CD8-positive, alpha-beta memory T cell (primary cell): ENCODE results near the gene IRF5. TPM values are rescaled to one million over a fixed set of nuclear protein-coding genes. Genes with fewer than 3 reads are reported as not detected.

ENCODE experiments used
- CTCF ChIA-PET: fragments of 350-600 bp; sonication (Branson Sonifier 250); formaldehyde crosslinking; loops from one replicate; lab custom pipeline; 2021; ENCODE audit warnings: antibody characterized with exemption; lab: Charles Lee
- POLR2A ChIA-PET: fragments of 350-600 bp; sonication (Branson Sonifier 250); formaldehyde crosslinking; loops from one replicate; lab custom pipeline; 2021; ENCODE audit warnings: antibody characterized with exemption; lab: Charles Lee
- DNase-seq, 5 donors: peaks; one replicate each; pipeline versions ENCODE4 v3.0.0 to v3.0.0-alpha.2; 2020 to 2022; ENCODE audit warnings: mixed read lengths in 1 of 5
- H3K27ac ChIP-seq: one replicate; pipeline ENCODE4 v1.7.0; 2013; ENCODE audit warnings: low read depth, mild to moderate bottlenecking, low read length, moderate library complexity
- H3K27me3 ChIP-seq: 2 replicates; pipeline ENCODE4 v1.7.0; 2013; ENCODE audit warnings: low read length, mild to moderate bottlenecking; ENCODE audit not compliant: insufficient read depth, poor library complexity, severe bottlenecking
- H3K36me3 ChIP-seq: 2 replicates; pipeline ENCODE4 v1.7.0; 2013; ENCODE audit warnings: mild to moderate bottlenecking, low read length, moderate library complexity; ENCODE audit not compliant: insufficient read depth
- H3K4me1 ChIP-seq: 2 replicates; pipeline ENCODE4 v1.7.0; 2013; ENCODE audit warnings: mild to moderate bottlenecking, low read length, moderate library complexity; ENCODE audit not compliant: insufficient read depth
- H3K4me3 ChIP-seq: 2 replicates; pipeline ENCODE4 v1.7.0; 2013; ENCODE audit warnings: mild to moderate bottlenecking, low read length
- H3K9me3 ChIP-seq: 2 replicates; pipeline ENCODE4 v1.7.0; 2013; ENCODE audit warnings: mild to moderate bottlenecking, low read length
- H3K27ac Mint-ChIP-seq, 8 donors: one replicate each; pipeline ENCODE4 v1.8.0; 2020 to 2021; ENCODE audit warnings: mixed read lengths in 8 of 8, mild to moderate bottlenecking in 6 of 8, inconsistent platforms in 3 of 8, moderate library complexity in 3 of 8
- H3K27me3 Mint-ChIP-seq, 2 donors: one replicate each; pipeline ENCODE4 v1.8.0; 2020 to 2021; ENCODE audit warnings: mixed read lengths in 2 of 2, mild to moderate bottlenecking in 1 of 2, moderate library complexity in 1 of 2
- H3K36me3 Mint-ChIP-seq, 3 donors: one replicate each; pipeline ENCODE4 v1.8.0; 2020 to 2021; ENCODE audit warnings: mixed read lengths in 3 of 3, inconsistent platforms in 1 of 3, mild to moderate bottlenecking in 1 of 3
- H3K4me1 Mint-ChIP-seq, 3 donors: one replicate each; pipeline ENCODE4 v1.8.0; 2020 to 2021; ENCODE audit warnings: mixed read lengths in 3 of 3, inconsistent platforms in 1 of 3, mild to moderate bottlenecking in 1 of 3
- H3K4me3 Mint-ChIP-seq, 7 donors: one replicate each; pipeline ENCODE4 v1.8.0; 2020 to 2021; ENCODE audit warnings: mixed read lengths in 7 of 7, mild to moderate bottlenecking in 6 of 7, moderate library complexity in 4 of 7, inconsistent platforms in 2 of 7
- H3K9me3 Mint-ChIP-seq, 5 donors: one replicate each; pipeline ENCODE4 v1.8.0; 2020 to 2022; ENCODE audit warnings: mixed read lengths in 5 of 5, mild to moderate bottlenecking in 3 of 5, moderate library complexity in 2 of 5, inconsistent platforms in 1 of 5
- polyA plus RNA-seq: library from polyadenylated mRNA; unstranded; fragments of 300-500 nt; fragmentation: Illumina TruSeq; gene quantifications from one replicate; pipeline ENCODE4 v1.2.3, GENCODE V29; 2021
- total RNA-seq, 2 experiments: library from RNA; stranded (reverse); gene quantifications; one replicate each; pipeline ENCODE4 v1.2.3, GENCODE V29; 2021

IRF5 gene
- total and polyA plus RNA-seq, 3 experiments from 2014 or later, result 7.1 to 15.2 (median 7.8) TPM

DNA sequence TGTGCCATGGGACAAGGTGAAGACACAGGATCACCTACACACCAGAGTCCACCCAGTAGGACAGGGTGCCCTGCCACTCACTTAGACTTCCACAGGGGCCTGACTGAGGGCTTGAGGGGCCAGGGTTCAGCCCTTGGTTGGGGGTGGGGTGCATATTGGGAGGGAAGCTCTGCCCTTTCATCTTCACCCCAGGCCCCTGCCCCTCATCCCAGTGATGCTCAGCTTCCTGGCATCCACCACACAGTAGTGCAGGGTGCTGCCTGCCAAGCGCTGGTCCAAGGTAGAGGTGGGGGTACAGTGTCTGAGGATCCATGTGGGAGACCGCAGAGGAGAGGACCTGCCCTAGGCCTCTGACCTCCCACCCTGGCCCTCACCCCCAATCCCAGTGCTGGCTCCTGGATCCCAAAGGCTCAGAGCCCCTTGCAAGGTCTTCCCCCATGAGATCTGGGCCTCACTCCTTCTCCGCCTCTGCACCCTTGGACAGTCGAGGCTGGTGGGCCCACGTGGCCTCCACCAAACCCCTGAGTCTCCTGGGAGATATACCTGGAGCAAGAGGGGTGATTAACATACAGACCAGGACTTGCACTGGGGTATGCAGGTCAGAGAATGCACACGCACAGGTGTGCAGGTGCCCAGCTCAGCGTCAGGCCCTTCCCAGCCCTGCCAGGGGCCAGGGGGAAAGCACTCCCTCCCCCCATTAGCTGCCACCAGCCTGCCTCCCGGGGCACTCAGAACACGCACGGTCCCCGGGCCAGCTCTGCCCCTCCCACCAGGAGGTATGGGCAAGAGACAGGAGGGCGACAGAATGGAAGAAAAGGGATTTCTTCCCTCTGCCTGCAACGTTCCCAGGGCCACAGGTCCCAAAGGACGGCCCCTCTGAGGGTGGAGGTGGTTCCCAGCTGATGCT, 8.6 kb upstream of the IRF5 start:
- ChIA-PET POLR2A (no interaction called here), CTCF (interaction anchor here (1.3 kb wide), 1 partner anchor 11 kb away, joined by 3 read pairs; no protein-coding TSS in a partner anchor)
- H3K4me3 ChIP-seq, result no peak overlapping the region
- no peaks in the 10 kb centered on the region for H3K36me3 ChIP-seq
- peak in 1 of 5 donors; percentile 37 for DNase-seq
- Mint-ChIP-seq H3K36me3 (no peaks in the 10 kb centered on the region), H3K9me3 (no peaks in the 10 kb centered on the region), H3K27me3 (peaks cover 0 to 9% of the 10 kb centered on the region in 2 donors), H3K27ac (no peak overlapping the region), H3K4me1 (peaks cover 10 to 14% (median 14%) of the 10 kb centered on the region in 3 donors), H3K4me3 (no peak overlapping the region)
- no peaks in the 10 kb centered on the region for H3K9me3 ChIP-seq
- H3K27ac ChIP-seq, result no peak overlapping the region
- no peaks in the 10 kb centered on the region for H3K27me3 ChIP-seq
- peaks cover 12% of the 10 kb centered on the region for H3K4me1 ChIP-seq

- Histone ChIP-seq H3K27ac (no peak overlapping the region), H3K4me3 (no peak overlapping the region), H3K9me3 (no peaks in the 10 kb centered on the region), H3K36me3 (no peaks in the 10 kb centered on the region), H3K4me1 (peaks cover 12% of the 10 kb centered on the region), H3K27me3 (no peaks in the 10 kb centered on the region)
- H3K4me3 Mint-ChIP-seq, result no peak overlapping the region
- no peaks in the 10 kb centered on the region for H3K36me3 Mint-ChIP-seq
- H3K9me3 Mint-ChIP-seq, result no peaks in the 10 kb centered on the region
- peaks cover 10 to 14% (median 14%) of the 10 kb centered on the region in 3 donors for H3K4me1 Mint-ChIP-seq
- no peak overlapping the region for H3K27ac Mint-ChIP-seq
- DNase-seq, result peak in 1 of 5 donors; percentile 19
- ChIA-PET POLR2A (no interaction called here), CTCF (no interaction called here)
- H3K27me3 Mint-ChIP-seq, result peaks cover 0 to 11% of the 10 kb centered on the region in 2 donors
Measured at GRCh38 chr7:128931190-128931798, 6.4 kb upstream of the IRF5 start.

GRCh38 chr7:128931965-128932861, 5.5 kb upstream of the IRF5 start:
- Mint-ChIP-seq H3K4me1 (peaks cover 15 to 19% (median 18%) of the 10 kb centered on the region in 3 donors), H3K4me3 (no peak overlapping the region), H3K36me3 (no peaks in the 10 kb centered on the region), H3K27ac (no peak overlapping the region), H3K9me3 (no peaks in the 10 kb centered on the region), H3K27me3 (peaks cover 6 to 17% of the 10 kb centered on the region in 2 donors)
- no peak overlapping the region for H3K27ac ChIP-seq
- DNase-seq, result no peak
- H3K27me3 ChIP-seq, result peaks cover 2% of the 10 kb centered on the region
- ChIA-PET POLR2A (no interaction called here), CTCF (interaction anchor here (1.1 kb wide), 1 partner anchor 160 kb away, joined by 3 read pairs; no protein-coding TSS in a partner anchor)
- H3K9me3 ChIP-seq, result no peaks in the 10 kb centered on the region
- no peaks in the 10 kb centered on the region for H3K36me3 ChIP-seq
- H3K4me3 ChIP-seq, result peak overlapping the region; percentile 22
- H3K4me1 ChIP-seq, result peaks cover 12% of the 10 kb centered on the region

DNA sequence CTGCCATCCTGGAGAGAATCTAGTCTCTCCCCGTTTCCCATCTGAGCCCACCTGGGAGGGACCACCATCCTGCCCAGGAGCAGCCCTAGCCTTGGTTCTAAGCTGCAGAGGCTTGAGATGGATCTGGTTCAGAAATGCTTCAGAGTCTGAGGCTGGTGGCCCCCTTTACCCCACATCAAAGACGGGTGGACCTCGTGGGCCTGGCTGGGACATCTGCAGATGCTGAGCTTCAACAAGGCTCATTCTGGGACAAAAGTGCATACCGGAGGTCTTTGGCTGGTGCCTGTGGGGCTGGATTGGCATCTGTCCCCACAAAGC, 4.9 kb upstream of the IRF5 start:
- peak overlapping the region in 1 of 8 donors; percentile 65 for H3K27ac Mint-ChIP-seq
- H3K9me3 Mint-ChIP-seq, result no peaks in the 10 kb centered on the region
- peak overlapping the region in 5 of 7 donors; percentile 20 to 82 (median 74) for H3K4me3 Mint-ChIP-seq
- Histone ChIP-seq H3K4me1 (peaks cover 12% of the 10 kb centered on the region), H3K9me3 (no peaks in the 10 kb centered on the region), H3K27me3 (peaks cover 5% of the 10 kb centered on the region), H3K36me3 (no peaks in the 10 kb centered on the region), H3K27ac (no peak overlapping the region), H3K4me3 (peak overlapping the region; percentile 22)
- H3K36me3 Mint-ChIP-seq, result no peaks in the 10 kb centered on the region
- ChIA-PET POLR2A (no interaction called here), CTCF (interaction anchor here (1.1 kb wide), 1 partner anchor 159 kb away, joined by 3 read pairs; no protein-coding TSS in a partner anchor)
- peaks cover 16 to 23% (median 19%) of the 10 kb centered on the region in 3 donors for H3K4me1 Mint-ChIP-seq
- no peak for DNase-seq
- peaks cover 6 to 20% of the 10 kb centered on the region in 2 donors for H3K27me3 Mint-ChIP-seq

GRCh38 chr7:128933180-128933891, 4.4 kb upstream of the IRF5 start:
- ChIA-PET CTCF (interaction anchor here (0.7 to 1.1 kb wide), 2 partner anchors 14 to 159 kb away, joined by 3 read pairs; no protein-coding TSS in a partner anchor), POLR2A (no interaction called here)
- Mint-ChIP-seq H3K9me3 (no peaks in the 10 kb centered on the region), H3K27me3 (peaks cover 6 to 18% of the 10 kb centered on the region in 2 donors), H3K4me3 (peak overlapping the region; percentile 2 to 86 (median 74)), H3K27ac (peak overlapping the region in 6 of 8 donors; percentile 29 to 75 (median 60)), H3K36me3 (peaks cover 0 to under 1% (median 0%) of the 10 kb centered on the region in 3 donors), H3K4me1 (peaks cover 17 to 24% (median 20%) of the 10 kb centered on the region in 3 donors)
- peak in 1 of 5 donors; percentile 19 for DNase-seq
- Histone ChIP-seq H3K9me3 (no peaks in the 10 kb centered on the region), H3K27ac (no peak overlapping the region), H3K27me3 (peaks cover 5% of the 10 kb centered on the region), H3K4me1 (peaks cover 12% of the 10 kb centered on the region), H3K36me3 (no peaks in the 10 kb centered on the region), H3K4me3 (peak overlapping the region; percentile 22)

GRCh38 chr7:128934361-128935341, 3.1 kb upstream of the IRF5 start:
- POLR2A ChIA-PET, result no interaction called here
- H3K36me3 ChIP-seq, result no peaks in the 10 kb centered on the region
- H3K9me3 Mint-ChIP-seq, result no peaks in the 10 kb centered on the region
- no peak overlapping the region for H3K4me3 ChIP-seq
- peak overlapping the region in 1 of 8 donors; percentile 10 for H3K27ac Mint-ChIP-seq
- H3K27ac ChIP-seq, result no peak overlapping the region
- peaks cover 11% of the 10 kb centered on the region for H3K27me3 ChIP-seq
- H3K4me1 Mint-ChIP-seq, result peaks cover 21 to 36% (median 24%) of the 10 kb centered on the region in 3 donors
- H3K36me3 Mint-ChIP-seq, result peaks cover 0 to 4% (median 0%) of the 10 kb centered on the region in 3 donors
- H3K9me3 ChIP-seq, result no peaks in the 10 kb centered on the region
- H3K27me3 Mint-ChIP-seq, result peaks cover 9 to 22% of the 10 kb centered on the region in 2 donors
- CTCF ChIA-PET, result no interaction called here
- no peak for DNase-seq
- H3K4me1 ChIP-seq, result peaks cover 17% of the 10 kb centered on the region
- no peak overlapping the region for H3K4me3 Mint-ChIP-seq
